GM23248 (cell line): ENCODE measurements around the gene SLC9A5.

Source experiments
- EZH2 ChIP-seq: fragments of 200-600 bp; sonication (generic); IDR thresholded peaks from 2 replicates; pipeline ENCODE4 v1.6.1; 2018; ENCODE audit warnings: antibody characterized with exemption, mild to moderate bottlenecking; ENCODE audit not compliant: insufficient read depth, poor library complexity, severe bottlenecking
- EZH2phosphoT487 ChIP-seq: fragments of 200-600 bp; sonication (generic); IDR thresholded peaks from 2 replicates; pipeline ENCODE4 v1.6.1; 2018; ENCODE audit warnings: antibody characterized with exemption, moderate library complexity, mild to moderate bottlenecking, low read depth; ENCODE audit not compliant: insufficient read depth

GRCh38 chr16:67213197-67214019, 35.4 kb upstream of the SLC9A5 start:
- no peak for TF ChIP-seq EZH2
- no peak for TF ChIP-seq EZH2phosphoT487
